Erythroblast (primary cell): ENCODE measurements around the gene PIP5K1B.

Source experiments
- DNase-seq, 2 experiments: peaks; one replicate each; lab custom pipeline; 2025; lab: John Stamatoyannopoulos, UW
- GATA1 ChIP-seq: IDR thresholded peaks from 2 replicates; pipeline ENCODE4 v1.6.1; 2011; ENCODE audit warnings: low read depth, mild to moderate bottlenecking, control low read depth, low read length, moderate library complexity
- POLR2A ChIP-seq: IDR thresholded peaks from 2 replicates; pipeline ENCODE4 v1.6.1; 2011; ENCODE audit warnings: mild to moderate bottlenecking, low read length

PIP5K1B gene

GRCh38 chr9:68905129-68905528, 200.1 kb downstream of the PIP5K1B start:
- DNase-seq: no peak
- TF ChIP-seq GATA1 (no peak), POLR2A (no peak)

- TF ChIP-seq POLR2A (no peak), GATA1 (no peak)
- DNase-seq: no peak
Measured at GRCh38 chr9:68907910-68908309, 202.9 kb downstream of the PIP5K1B start.

GRCh38 chr9:68912561-68912960, 207.5 kb downstream of the PIP5K1B start:
- DNase-seq: no peak
- TF ChIP-seq POLR2A (no peak), GATA1 (no peak)

- TF ChIP-seq POLR2A: no peak
- no peak for TF ChIP-seq GATA1
Measured at GRCh38 chr9:68913054-68913453, 208.0 kb downstream of the PIP5K1B start.

GRCh38 chr9:68914751-68915150, 209.7 kb downstream of the PIP5K1B start:
- TF ChIP-seq POLR2A (no peak), GATA1 (no peak)
- no peak for DNase-seq

More at GRCh38 chr9:68913054-68913453, 208.0 kb downstream of the PIP5K1B start:
- no peak for DNase-seq

- no peak for TF ChIP-seq GATA1
- no peak for TF ChIP-seq POLR2A
- DNase-seq: no peak
Measured at GRCh38 chr9:68919661-68920060, 214.6 kb downstream of the PIP5K1B start.

- TF ChIP-seq POLR2A: no peak
- TF ChIP-seq GATA1: no peak
- DNase-seq: no peak
Measured at GRCh38 chr9:68920921-68921320, 215.9 kb downstream of the PIP5K1B start.

GRCh38 chr9:68923480-68923879, 218.4 kb downstream of the PIP5K1B start:
- no peak for DNase-seq
- no peak for TF ChIP-seq GATA1
- TF ChIP-seq POLR2A: no peak

GRCh38 chr9:68925175-68925574, 220.1 kb downstream of the PIP5K1B start:
- peak; percentile 21 to 39 for DNase-seq
- TF ChIP-seq POLR2A (no peak), GATA1 (no peak)

- no peak for TF ChIP-seq GATA1
- TF ChIP-seq POLR2A: no peak
- DNase-seq: peak; percentile 26 to 36
Measured at GRCh38 chr9:68927165-68927564, 222.1 kb downstream of the PIP5K1B start.

- no peak for TF ChIP-seq POLR2A
- no peak for TF ChIP-seq GATA1
- no peak for DNase-seq
Measured at GRCh38 chr9:68931821-68932220, 226.8 kb downstream of the PIP5K1B start.

GRCh38 chr9:68932458-68932857, 227.4 kb downstream of the PIP5K1B start:
- no peak for TF ChIP-seq POLR2A
- no peak for TF ChIP-seq GATA1
- no peak for DNase-seq

- TF ChIP-seq POLR2A: no peak
- DNase-seq: no peak
Measured at GRCh38 chr9:68933434-68934328, 228.6 kb downstream of the PIP5K1B start.

GRCh38 chr9:68934329-68934644, 229.2 kb downstream of the PIP5K1B start:
- DNase-seq: no peak
- no peak for TF ChIP-seq GATA1
- no peak for TF ChIP-seq POLR2A

- TF ChIP-seq GATA1: no peak
- no peak for TF ChIP-seq POLR2A
- no peak for DNase-seq
Measured at GRCh38 chr9:68940573-68940972, 235.5 kb downstream of the PIP5K1B start.
